ENCODE data around the gene REM2.

- TF ChIP-seq SIN3A (IDR thresholded peaks at IDR 0.05; ENCODE audit: low read depth) (no peak), EGR1 (IDR thresholded peaks at IDR 0.05; ENCODE audit: low read depth) (no peak), ZNF274 (IDR thresholded peaks at IDR 0.05; ENCODE audit: low read depth, low read length) (no peak), CTCF (IDR thresholded peaks at IDR 0.05 in 2 of 3, conservative IDR thresholded peaks at IDR 0.05 in 1 of 3; ENCODE audit: borderline replicate concordance in 1 of 3, insufficient read depth in 1 of 3, low read depth in 2 of 3, low read length in 2 of 3) (peak; percentile 84 to 98 (median 98)), POLR2AphosphoS5 (IDR thresholded peaks at IDR 0.05; ENCODE audit: low read depth, low read length) (peak; percentile 52; the same call in 1 of the 2 replicates), EZH2 (IDR thresholded peaks at IDR 0.05) (no peak), EZH2phosphoT487 (IDR thresholded peaks at IDR 0.05; ENCODE audit: borderline replicate concordance) (no peak)
Observed at GRCh38 chr14:22872033-22872832, 10.8 kb upstream of the REM2 start.

All from HCT116 (cell line).